ENCODE results near the gene PNLDC1. TPM values are rescaled to one million over a fixed set of nuclear protein-coding genes. Genes with fewer than 3 reads are reported as not detected.

Gene PNLDC1
- total and polyA plus RNA-seq, 2 of the 4 experiments (the other 2 are of a cell fraction) = not detected

GRCh38 chr6:159817951-159818739 is 18.1 kb downstream of the PNLDC1 start (continued):
- TF ChIP-seq MAFK (IDR thresholded peaks at IDR 0.05; ENCODE audit: low read depth, low read length) = no peak

DNA sequence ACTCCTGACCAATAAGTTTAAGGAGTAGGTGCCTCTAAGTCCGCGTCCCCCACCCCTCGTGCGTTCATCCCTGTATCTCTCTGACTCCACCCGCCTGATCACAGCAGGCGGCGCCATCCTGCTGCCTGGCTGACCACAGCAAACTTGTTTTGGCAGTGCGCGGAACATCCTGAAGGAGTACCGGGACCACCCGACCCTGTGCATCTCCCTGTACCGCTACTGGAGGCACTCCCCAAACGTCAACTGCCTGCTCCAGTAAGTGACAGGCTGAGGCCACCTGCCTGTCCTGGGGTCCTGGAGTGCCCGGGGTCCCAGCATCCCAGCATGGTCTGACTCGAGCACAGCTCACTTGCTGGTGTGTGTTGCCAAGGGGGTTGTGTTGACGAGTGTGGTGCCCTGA is 19.0 kb downstream of the PNLDC1 start:
- Histone ChIP-seq H2AK9ac (replicated peaks; ENCODE audit: low read depth, low read length, poor library complexity) (no peak overlapping the region), H3K36me3 (ENCODE audit: control insufficient read depth, insufficient read depth, low read length) (no peaks in the 10 kb centered on the region), H3K18ac (ENCODE audit: low read depth, low read length) (no peak overlapping the region), H2BK5ac (ENCODE audit: low read depth, low read length, poor library complexity, severe bottlenecking) (no peak overlapping the region), H4K20me1 (ENCODE audit: insufficient read depth, low read length) (no peaks in the 10 kb centered on the region), H3K9ac (ENCODE audit: low read depth, low read length) (no peak overlapping the region), H3K23ac (ENCODE audit: low read depth, low read length) (no peak overlapping the region), H3K4me2 (ENCODE audit: low read depth, low read length) (no peak overlapping the region), H2AK5ac (ENCODE audit: low read depth, low read length) (no peak overlapping the region), H3K9me1 (ENCODE audit: insufficient read depth, low read length) (no peaks in the 10 kb centered on the region; the same call in 1 of the 2 replicates), H3K4ac (ENCODE audit: low read depth, low read length) (no peak overlapping the region), H3K27me3 (ENCODE audit: control insufficient read depth, insufficient read depth, low read length) (peaks cover 32% of the 10 kb centered on the region), H4K8ac (ENCODE audit: low read depth in 2 of 2, low read length in 2 of 2) (no peak overlapping the region), H3K4me1 (ENCODE audit: control insufficient read depth, insufficient read depth, low read length) (peaks cover 2% of the 10 kb centered on the region; the same call in 1 of the 2 replicates), H2BK15ac (ENCODE audit: low read depth, low read length) (no peak overlapping the region), H3K79me1 (ENCODE audit: low read depth in 1 of 2, low read length in 2 of 2) (no peaks in the 10 kb centered on the region), H2BK20ac (ENCODE audit: low read depth, low read length) (no peak overlapping the region), H3K27ac (ENCODE audit: insufficient read depth, low read length) (no peak overlapping the region), H3K14ac (replicated peaks; ENCODE audit: low read depth, low read length) (no peak overlapping the region), H3K56ac (ENCODE audit: extremely low read depth, insufficient read depth, low read length) (no peak overlapping the region), H3K9me3 (ENCODE audit: control insufficient read depth, insufficient read depth, low read length) (peaks cover 2% of the 10 kb centered on the region; the same call in 1 of the 2 replicates), H2BK120ac (ENCODE audit: low read depth, low read length) (no peak overlapping the region), H2AFZ (replicated peaks; ENCODE audit: low read length, poor library complexity) (no peak overlapping the region), H3K4me3 (ENCODE audit: insufficient read depth, low read depth, low read length) (no peak overlapping the region), H4K5ac (ENCODE audit: low read depth, low read length) (no peak overlapping the region), H4K91ac (ENCODE audit: insufficient read depth, low read depth, low read length) (no peak overlapping the region)
- ATAC-seq (ENCODE audit: low read depth) = no peak
- no TSS peak for BruUV-seq (replicated peaks)
- dilution Hi-C loops (cut with HindIII; ENCODE audit: low sequenced_read_pairs, unreplicated experiment) (no loop called here), in situ Hi-C loops (cut with MboI; ENCODE audit: low sequenced_read_pairs) (loop anchor here (25.0 kb wide), 1 partner anchor 632 kb away; no protein-coding TSS in a partner anchor), intact Hi-C loops (cut with micrococcal nuclease) (no loop called here)
- CTCF ChIA-PET = no interaction called here
- WGBS, 2 experiments (ENCODE audit: extremely low coverage in 2 of 2, insufficient read length in 1 of 2) = 88% methylated on average over 8 of the region's 16 CpGs; no CpG with 5 or more reads in 1 of the 2 experiments
- POLR2A ChIA-PET (ENCODE audit: unreplicated experiment) = no interaction called here
- no peak for DNase-seq
- no peak for TF ChIP-seq MAFK (IDR thresholded peaks at IDR 0.05; ENCODE audit: low read depth, low read length)
